NB4 (cell line): ENCODE data around the gene THADA.

ENCODE experiments used
- CTCF ChIP-seq: IDR thresholded peaks from one replicate; pipeline ENCODE4 v1.5.1; 2012; ENCODE audit warnings: low read depth, low read length
- MAX ChIP-seq: IDR thresholded peaks from 2 replicates; pipeline ENCODE4 v1.6.1; 2011; ENCODE audit warnings: low read depth, low read length
- POLR2A ChIP-seq: IDR thresholded peaks from 2 replicates; pipeline ENCODE4 v1.6.1; 2011; ENCODE audit warnings: mild to moderate bottlenecking; ENCODE audit not compliant: insufficient read length; ENCODE audit errors: extremely low read depth

- peak; percentile 57 for TF ChIP-seq CTCF
- TF ChIP-seq POLR2A = no peak
- TF ChIP-seq MAX = no peak
Observed at GRCh38 chr2:43239981-43240765, 355.7 kb downstream of the THADA start.
